ENCODE measurements around the gene ARSA. TPM values are rescaled to one million over a fixed set of nuclear protein-coding genes. Genes with fewer than 3 reads are reported as not detected.

The ARSA gene
- total RNA-seq, 1 experiment from 2014 or later, result 16.6 TPM

- no peaks in the 10 kb centered on the region for H3K36me3 ChIP-seq (ENCODE audit: low read depth)
- BruUV-seq (replicated peaks), result no TSS peak
- ChIA-PET POLR2A (ENCODE audit: unreplicated experiment) (no interaction called here), CTCF (no interaction called here)
- no peak overlapping the region for H3K4me2 ChIP-seq
- no peaks in the 10 kb centered on the region for H3K4me1 ChIP-seq (replicated peaks; ENCODE audit: insufficient read depth)
- H3K27me3 ChIP-seq (ENCODE audit: insufficient read depth, low read depth), result peaks cover 87% of the 10 kb centered on the region
- H3F3A ChIP-seq (ENCODE audit: insufficient read depth, low read depth), result peaks cover 12% of the 10 kb centered on the region; the same call in 1 of the 2 replicates
- no peaks in the 10 kb centered on the region for H3K9me2 ChIP-seq (ENCODE audit: insufficient read depth)
- intact Hi-C loops (cut with micrococcal nuclease; ENCODE audit: unreplicated experiment), result no loop called here
- H3K79me2 ChIP-seq (ENCODE audit: low read depth), result no peaks in the 10 kb centered on the region
- no peaks in the 10 kb centered on the region for H3K9me3 ChIP-seq (ENCODE audit: insufficient read depth, low read depth)
- no peak for DNase-seq
- no peak for TF ChIP-seq EZH2 (IDR thresholded peaks at IDR 0.05; ENCODE audit: low read depth)
- TF ChIP-seq CTCF (conservative IDR thresholded peaks at IDR 0.05), result no peak
- H2AFZ ChIP-seq, result no peak overlapping the region
- no peaks in the 10 kb centered on the region; the same call in 1 of the 2 replicates for H4K20me1 ChIP-seq (ENCODE audit: insufficient read depth)
- H3K4me3 ChIP-seq, result no peak overlapping the region
- no peak overlapping the region for H3K27ac ChIP-seq
Observed at GRCh38 chr22:50605613-50606074, 22.3 kb downstream of the ARSA start.

DNA sequence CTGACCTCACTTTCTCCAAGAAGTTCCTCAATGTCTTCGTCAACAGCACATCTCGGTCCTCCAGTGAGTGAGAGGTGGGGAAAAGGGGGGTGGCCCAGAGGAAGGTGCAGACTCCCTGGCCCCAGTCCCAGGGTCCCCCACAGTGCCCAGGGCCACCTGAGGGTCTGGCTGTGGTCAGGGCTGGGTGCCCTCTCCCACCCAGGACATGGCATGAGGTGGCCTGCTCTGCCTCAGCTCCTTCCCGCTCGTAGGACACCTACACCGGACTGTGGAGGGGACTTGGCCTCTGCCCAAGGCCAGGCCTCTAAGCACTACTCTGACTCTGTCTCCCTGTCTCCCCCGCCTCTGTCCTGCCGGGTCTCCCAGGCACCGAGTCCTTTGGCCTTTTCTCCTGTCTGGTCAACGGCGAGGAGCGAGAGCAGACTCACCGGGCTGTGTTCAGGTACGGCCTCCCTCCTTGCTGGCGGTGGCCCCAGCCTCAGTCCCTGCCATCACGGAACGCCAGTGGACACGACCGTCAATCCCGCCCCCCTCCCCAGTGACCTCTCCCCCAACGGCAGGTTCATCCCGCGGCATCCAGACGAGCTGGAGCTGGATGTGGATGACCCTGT is 22.8 kb downstream of the ARSA start:
- no peak overlapping the region for H3K27ac ChIP-seq
- no peaks in the 10 kb centered on the region for H3K36me3 ChIP-seq (ENCODE audit: low read depth)
- H3K9me2 ChIP-seq (ENCODE audit: insufficient read depth), result no peaks in the 10 kb centered on the region
- no peak overlapping the region for H3K4me3 ChIP-seq
- H3F3A ChIP-seq (ENCODE audit: insufficient read depth, low read depth), result peaks cover 12% of the 10 kb centered on the region; the same call in 1 of the 2 replicates
- H3K4me2 ChIP-seq, result no peak overlapping the region
- intact Hi-C loops (cut with micrococcal nuclease; ENCODE audit: unreplicated experiment), result no loop called here
- H3K27me3 ChIP-seq (ENCODE audit: insufficient read depth, low read depth), result peaks cover 82% of the 10 kb centered on the region
- H3K79me2 ChIP-seq (ENCODE audit: low read depth), result no peaks in the 10 kb centered on the region
- BruUV-seq (replicated peaks), result no TSS peak
- H3K9me3 ChIP-seq (ENCODE audit: insufficient read depth, low read depth), result no peaks in the 10 kb centered on the region
- DNase-seq, result no peak
- TF ChIP-seq EZH2 (IDR thresholded peaks at IDR 0.05; ENCODE audit: low read depth) (no peak), CTCF (conservative IDR thresholded peaks at IDR 0.05) (no peak)
- no peaks in the 10 kb centered on the region for H3K4me1 ChIP-seq (replicated peaks; ENCODE audit: insufficient read depth)
- ChIA-PET POLR2A (ENCODE audit: unreplicated experiment) (no interaction called here), CTCF (interaction anchor here (0.6 kb wide), 1 partner anchor 32 kb away, joined by 19 read pairs; no protein-coding TSS in a partner anchor)
- no peak overlapping the region for H2AFZ ChIP-seq
- no peaks in the 10 kb centered on the region; the same call in 1 of the 2 replicates for H4K20me1 ChIP-seq (ENCODE audit: insufficient read depth)

GRCh38 chr22:50604256-50605001 is 23.5 kb downstream of the ARSA start:
- no peaks in the 10 kb centered on the region for H3K36me3 ChIP-seq (ENCODE audit: low read depth)
- no peak for TF ChIP-seq EZH2 (IDR thresholded peaks at IDR 0.05; ENCODE audit: low read depth)
- no peak for TF ChIP-seq CTCF (conservative IDR thresholded peaks at IDR 0.05)
- DNase-seq, result no peak
- no peak overlapping the region for H3K4me2 ChIP-seq
- H3F3A ChIP-seq (ENCODE audit: insufficient read depth, low read depth), result peaks cover 12% of the 10 kb centered on the region; the same call in 1 of the 2 replicates
- intact Hi-C loops (cut with micrococcal nuclease; ENCODE audit: unreplicated experiment), result no loop called here
- H3K4me3 ChIP-seq, result no peak overlapping the region
- H3K9me3 ChIP-seq (ENCODE audit: insufficient read depth, low read depth), result no peaks in the 10 kb centered on the region
- no peaks in the 10 kb centered on the region for H3K79me2 ChIP-seq (ENCODE audit: low read depth)
- no TSS peak for BruUV-seq (replicated peaks)
- H3K4me1 ChIP-seq (replicated peaks; ENCODE audit: insufficient read depth), result no peaks in the 10 kb centered on the region
- ChIA-PET POLR2A (ENCODE audit: unreplicated experiment) (no interaction called here), CTCF (interaction anchor here (0.6 kb wide), 1 partner anchor 33 kb away, joined by 19 read pairs; no protein-coding TSS in a partner anchor)
- H4K20me1 ChIP-seq (ENCODE audit: insufficient read depth), result no peaks in the 10 kb centered on the region; the same call in 1 of the 2 replicates
- H2AFZ ChIP-seq, result no peak overlapping the region
- no peak overlapping the region for H3K27ac ChIP-seq
- no peaks in the 10 kb centered on the region for H3K9me2 ChIP-seq (ENCODE audit: insufficient read depth)
- H3K27me3 ChIP-seq (ENCODE audit: insufficient read depth, low read depth), result peaks cover 82% of the 10 kb centered on the region
